ENCODE results near the gene GEMIN7.

GEMIN7 gene

GRCh38 chr19:45101806-45102205 lies 22.7 kb downstream of the GEMIN7 start:
- WGBS (ENCODE audit: extremely low coverage, insufficient coverage, low lambda C conversion rate) = no CpG with 5 or more reads among the region's 8 CpGs
- Histone ChIP-seq H4K8ac (ENCODE audit: low read depth, low read length) (no peak overlapping the region), H3K4ac (ENCODE audit: low read depth, low read length) (no peak overlapping the region), H3K56ac (ENCODE audit: low read length) (no peak overlapping the region), H2AK5ac (ENCODE audit: low read length) (no peak overlapping the region), H2BK120ac (ENCODE audit: low read depth, low read length) (no peak overlapping the region), H3K9ac (ENCODE audit: low read length) (no peak overlapping the region), H3K79me1 (ENCODE audit: low read length) (peaks cover 61% of the 10 kb centered on the region), H4K5ac (ENCODE audit: low read length) (no peak overlapping the region), H3K79me2 (ENCODE audit: control insufficient read depth, insufficient read depth, low read length) (peaks cover 85% of the 10 kb centered on the region), H3K23ac (ENCODE audit: low read length) (no peak overlapping the region), H3K27me3 (ENCODE audit: insufficient read depth, low read length, poor library complexity) (no peaks in the 10 kb centered on the region), H2BK15ac (replicated peaks; ENCODE audit: low read depth) (no peak overlapping the region), H3K18ac (ENCODE audit: low read length) (no peak overlapping the region), H2BK5ac (ENCODE audit: low read length) (no peak overlapping the region), H3K4me1 (ENCODE audit: control insufficient read depth, low read depth, low read length) (peaks cover 7% of the 10 kb centered on the region), H3K27ac (ENCODE audit: low read depth, low read length) (no peak overlapping the region), H3K4me2 (ENCODE audit: low read length) (no peak overlapping the region), H3K4me3 (ENCODE audit: low read length) (no peak overlapping the region), H3K36me3 (ENCODE audit: control insufficient read depth, insufficient read depth, low read length) (no peaks in the 10 kb centered on the region)
- no peak for DNase-seq

GRCh38 chr19:45102481-45102880 lies 23.4 kb downstream of the GEMIN7 start:
- WGBS (ENCODE audit: extremely low coverage, insufficient coverage, low lambda C conversion rate) = no CpG with 5 or more reads among the region's 7 CpGs
- Histone ChIP-seq H3K27me3 (ENCODE audit: insufficient read depth, low read length, poor library complexity) (no peaks in the 10 kb centered on the region), H3K36me3 (ENCODE audit: control insufficient read depth, insufficient read depth, low read length) (no peaks in the 10 kb centered on the region), H2BK15ac (replicated peaks; ENCODE audit: low read depth) (no peak overlapping the region), H4K8ac (ENCODE audit: low read depth, low read length) (no peak overlapping the region), H3K27ac (ENCODE audit: low read depth, low read length) (no peak overlapping the region), H3K56ac (ENCODE audit: low read length) (no peak overlapping the region), H2AK5ac (ENCODE audit: low read length) (no peak overlapping the region), H2BK120ac (ENCODE audit: low read depth, low read length) (no peak overlapping the region), H3K23ac (ENCODE audit: low read length) (no peak overlapping the region), H3K18ac (ENCODE audit: low read length) (no peak overlapping the region), H3K4me2 (ENCODE audit: low read length) (no peak overlapping the region), H3K79me1 (ENCODE audit: low read length) (peaks cover 58% of the 10 kb centered on the region), H3K4ac (ENCODE audit: low read depth, low read length) (no peak overlapping the region), H3K9ac (ENCODE audit: low read length) (no peak overlapping the region), H3K4me3 (ENCODE audit: low read length) (no peak overlapping the region), H2BK5ac (ENCODE audit: low read length) (no peak overlapping the region), H4K5ac (ENCODE audit: low read length) (no peak overlapping the region), H3K4me1 (ENCODE audit: control insufficient read depth, low read depth, low read length) (peaks cover 7% of the 10 kb centered on the region), H3K79me2 (ENCODE audit: control insufficient read depth, insufficient read depth, low read length) (peaks cover 79% of the 10 kb centered on the region)
- DNase-seq = no peak

GRCh38 chr19:45103156-45103507 lies 24.1 kb downstream of the GEMIN7 start:
- Histone ChIP-seq H3K23ac (ENCODE audit: low read length) (no peak overlapping the region), H4K8ac (ENCODE audit: low read depth, low read length) (no peak overlapping the region), H4K5ac (ENCODE audit: low read length) (no peak overlapping the region), H3K79me1 (ENCODE audit: low read length) (peaks cover 56% of the 10 kb centered on the region), H3K18ac (ENCODE audit: low read length) (no peak overlapping the region), H3K9ac (ENCODE audit: low read length) (no peak overlapping the region), H3K27me3 (ENCODE audit: insufficient read depth, low read length, poor library complexity) (no peaks in the 10 kb centered on the region), H3K4me1 (ENCODE audit: control insufficient read depth, low read depth, low read length) (peaks cover 3% of the 10 kb centered on the region), H3K56ac (ENCODE audit: low read length) (no peak overlapping the region), H2BK120ac (ENCODE audit: low read depth, low read length) (no peak overlapping the region), H3K79me2 (ENCODE audit: control insufficient read depth, insufficient read depth, low read length) (peaks cover 76% of the 10 kb centered on the region), H2AK5ac (ENCODE audit: low read length) (no peak overlapping the region), H2BK5ac (ENCODE audit: low read length) (no peak overlapping the region), H3K4me2 (ENCODE audit: low read length) (no peak overlapping the region), H3K27ac (ENCODE audit: low read depth, low read length) (no peak overlapping the region), H3K4me3 (ENCODE audit: low read length) (no peak overlapping the region), H2BK15ac (replicated peaks; ENCODE audit: low read depth) (no peak overlapping the region), H3K4ac (ENCODE audit: low read depth, low read length) (no peak overlapping the region), H3K36me3 (ENCODE audit: control insufficient read depth, insufficient read depth, low read length) (no peaks in the 10 kb centered on the region)
- DNase-seq = no peak
- no CpG with 5 or more reads among the region's 15 CpGs for WGBS (ENCODE audit: extremely low coverage, insufficient coverage, low lambda C conversion rate)

- no peak overlapping the region for H3K23ac ChIP-seq (ENCODE audit: low read length)
- H3K4me2 ChIP-seq (ENCODE audit: low read length) = no peak overlapping the region
- no peak overlapping the region for H2BK120ac ChIP-seq (ENCODE audit: low read depth, low read length)
- no peak overlapping the region for H3K18ac ChIP-seq (ENCODE audit: low read length)
- no peaks in the 10 kb centered on the region for H3K36me3 ChIP-seq (ENCODE audit: control insufficient read depth, insufficient read depth, low read length)
- H2BK5ac ChIP-seq (ENCODE audit: low read length) = no peak overlapping the region
- no peaks in the 10 kb centered on the region for H3K27me3 ChIP-seq (ENCODE audit: insufficient read depth, low read length, poor library complexity)
- H2AK5ac ChIP-seq (ENCODE audit: low read length) = no peak overlapping the region
- no peak overlapping the region for H3K27ac ChIP-seq (ENCODE audit: low read depth, low read length)
- peaks cover 54% of the 10 kb centered on the region for H3K79me1 ChIP-seq (ENCODE audit: low read length)
- H3K4ac ChIP-seq (ENCODE audit: low read depth, low read length) = no peak overlapping the region
- no peak overlapping the region for H3K9ac ChIP-seq (ENCODE audit: low read length)
- no peak overlapping the region for H4K5ac ChIP-seq (ENCODE audit: low read length)
- no CpG with 5 or more reads among the region's 26 CpGs for WGBS (ENCODE audit: extremely low coverage, insufficient coverage, low lambda C conversion rate)
- H3K4me1 ChIP-seq (ENCODE audit: control insufficient read depth, low read depth, low read length) = peaks cover 3% of the 10 kb centered on the region
- H3K79me2 ChIP-seq (ENCODE audit: control insufficient read depth, insufficient read depth, low read length) = peaks cover 71% of the 10 kb centered on the region
- H3K56ac ChIP-seq (ENCODE audit: low read length) = no peak overlapping the region
- H3K4me3 ChIP-seq (ENCODE audit: low read length) = no peak overlapping the region
- H4K8ac ChIP-seq (ENCODE audit: low read depth, low read length) = no peak overlapping the region
- H2BK15ac ChIP-seq (replicated peaks; ENCODE audit: low read depth) = no peak overlapping the region
- peak; percentile 45 for DNase-seq
These were observed 24.7 kb downstream of the GEMIN7 start for GRCh38 chr19:45103508-45104319.

GRCh38 chr19:45104658-45105349 lies 25.7 kb downstream of the GEMIN7 start:
- no CpG with 5 or more reads among the region's 16 CpGs for WGBS (ENCODE audit: extremely low coverage, insufficient coverage, low lambda C conversion rate)
- no peak overlapping the region for H2BK5ac ChIP-seq (ENCODE audit: low read length)
- H3K79me1 ChIP-seq (ENCODE audit: low read length) = peaks cover 51% of the 10 kb centered on the region
- H3K36me3 ChIP-seq (ENCODE audit: control insufficient read depth, insufficient read depth, low read length) = no peaks in the 10 kb centered on the region
- no peak overlapping the region for H3K9ac ChIP-seq (ENCODE audit: low read length)
- H3K27ac ChIP-seq (ENCODE audit: low read depth, low read length) = no peak overlapping the region
- no peak overlapping the region for H4K5ac ChIP-seq (ENCODE audit: low read length)
- peaks cover 3% of the 10 kb centered on the region for H3K4me1 ChIP-seq (ENCODE audit: control insufficient read depth, low read depth, low read length)
- H3K18ac ChIP-seq (ENCODE audit: low read length) = no peak overlapping the region
- H3K4ac ChIP-seq (ENCODE audit: low read depth, low read length) = no peak overlapping the region
- no peaks in the 10 kb centered on the region for H3K27me3 ChIP-seq (ENCODE audit: insufficient read depth, low read length, poor library complexity)
- H3K56ac ChIP-seq (ENCODE audit: low read length) = no peak overlapping the region
- no peak overlapping the region for H4K8ac ChIP-seq (ENCODE audit: low read depth, low read length)
- no peak overlapping the region for H2BK120ac ChIP-seq (ENCODE audit: low read depth, low read length)
- H3K23ac ChIP-seq (ENCODE audit: low read length) = no peak overlapping the region
- no peak overlapping the region for H3K4me2 ChIP-seq (ENCODE audit: low read length)
- peaks cover 69% of the 10 kb centered on the region for H3K79me2 ChIP-seq (ENCODE audit: control insufficient read depth, insufficient read depth, low read length)
- no peak overlapping the region for H2AK5ac ChIP-seq (ENCODE audit: low read length)
- DNase-seq = no peak
- H3K4me3 ChIP-seq (ENCODE audit: low read length) = no peak overlapping the region
- no peak overlapping the region for H2BK15ac ChIP-seq (replicated peaks; ENCODE audit: low read depth)

Measured in mesendoderm (in vitro differentiated cells).